ENCODE measurements around the gene RAD51B.

Gene RAD51B

GRCh38 chr14:68167383-68168087 lies 348.0 kb downstream of the RAD51B start (continued):
- TF ChIP-seq ZFHX2 (tag by site-specific recombination; conservative IDR thresholded peaks at IDR 0.05) (no peak), ZNF777 (tag by site-specific recombination; IDR thresholded peaks at IDR 0.05; ENCODE audit: borderline replicate concordance) (no peak), ZNF114 (tag by site-specific recombination; IDR thresholded peaks at IDR 0.05) (no peak), ZNF121 (tag by site-specific recombination; IDR thresholded peaks at IDR 0.05) (no peak), ZNF391 (tag by site-specific recombination; IDR thresholded peaks at IDR 0.05; ENCODE audit: borderline replicate concordance, low read depth) (no peak), ZBTB1 (tag by site-specific recombination; IDR thresholded peaks at IDR 0.05) (no peak), ZNF10 (tag by site-specific recombination; IDR thresholded peaks at IDR 0.05) (no peak), KLF17 (tag by site-specific recombination; IDR thresholded peaks at IDR 0.05) (no peak), ZNF549 (tag by site-specific recombination; IDR thresholded peaks at IDR 0.05) (no peak), ZNF311 (tag by site-specific recombination; IDR thresholded peaks at IDR 0.05; ENCODE audit: borderline replicate concordance) (no peak), PRDM6 (tag by site-specific recombination; IDR thresholded peaks at IDR 0.05) (peak; percentile 93), GLIS2 (tag by site-specific recombination; IDR thresholded peaks at IDR 0.05) (no peak), ZNF302 (tag by site-specific recombination; IDR thresholded peaks at IDR 0.05; ENCODE audit: low read depth) (no peak), SCRT1 (tag by site-specific recombination; IDR thresholded peaks at IDR 0.05; ENCODE audit: borderline replicate concordance) (0 out of 2 replicates have a peak, but pooled peaks have one; percentile 33), PRDM4 (tag by site-specific recombination; IDR thresholded peaks at IDR 0.05) (0 out of 2 replicates have a peak, but pooled peaks have one; percentile 14), ZNF292 (tag by site-specific recombination; IDR thresholded peaks at IDR 0.05; ENCODE audit: borderline replicate concordance, low read depth) (no peak), ZNF747 (tag by site-specific recombination; IDR thresholded peaks at IDR 0.05) (no peak), ZBTB17 (tag by site-specific recombination; IDR thresholded peaks at IDR 0.05) (peak; percentile 50), OSR2 (tag by site-specific recombination; IDR thresholded peaks at IDR 0.05) (peak; percentile 92), ZFP41 (tag by site-specific recombination; IDR thresholded peaks at IDR 0.05; ENCODE audit: borderline replicate concordance) (no peak), ZNF266 (tag by site-specific recombination; IDR thresholded peaks at IDR 0.05; ENCODE audit: low read depth) (no peak), ZSCAN18 (tag by site-specific recombination; IDR thresholded peaks at IDR 0.05) (no peak), FEZF1 (tag by site-specific recombination; IDR thresholded peaks at IDR 0.05) (peak; percentile 85)
- TF ChIP-seq, protein P1, sequence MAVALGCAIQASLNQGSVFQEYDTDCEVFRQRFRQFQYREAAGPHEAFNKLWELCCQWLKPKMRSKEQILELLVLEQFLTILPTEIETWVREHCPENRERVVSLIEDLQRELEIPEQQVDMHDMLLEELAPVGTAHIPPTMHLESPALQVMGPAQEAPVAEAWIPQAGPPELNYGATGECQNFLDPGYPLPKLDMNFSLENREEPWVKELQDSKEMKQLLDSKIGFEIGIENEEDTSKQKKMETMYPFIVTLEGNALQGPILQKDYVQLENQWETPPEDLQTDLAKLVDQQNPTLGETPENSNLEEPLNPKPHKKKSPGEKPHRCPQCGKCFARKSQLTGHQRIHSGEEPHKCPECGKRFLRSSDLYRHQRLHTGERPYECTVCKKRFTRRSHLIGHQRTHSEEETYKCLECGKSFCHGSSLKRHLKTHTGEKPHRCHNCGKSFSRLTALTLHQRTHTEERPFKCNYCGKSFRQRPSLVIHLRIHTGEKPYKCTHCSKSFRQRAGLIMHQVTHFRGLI (tag by site-specific recombination; IDR thresholded peaks at IDR 0.05) = no peak
- TF ChIP-seq, protein P2, sequence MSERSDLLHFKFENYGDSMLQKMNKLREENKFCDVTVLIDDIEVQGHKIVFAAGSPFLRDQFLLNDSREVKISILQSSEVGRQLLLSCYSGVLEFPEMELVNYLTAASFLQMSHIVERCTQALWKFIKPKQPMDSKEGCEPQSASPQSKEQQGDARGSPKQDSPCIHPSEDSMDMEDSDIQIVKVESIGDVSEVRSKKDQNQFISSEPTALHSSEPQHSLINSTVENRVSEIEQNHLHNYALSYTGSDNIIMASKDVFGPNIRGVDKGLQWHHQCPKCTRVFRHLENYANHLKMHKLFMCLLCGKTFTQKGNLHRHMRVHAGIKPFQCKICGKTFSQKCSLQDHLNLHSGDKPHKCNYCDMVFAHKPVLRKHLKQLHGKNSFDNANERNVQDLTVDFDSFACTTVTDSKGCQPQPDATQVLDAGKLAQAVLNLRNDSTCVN (tag by site-specific recombination; optimal IDR thresholded peaks at IDR 0.05) = no peak
- TF ChIP-seq, protein P3, sequence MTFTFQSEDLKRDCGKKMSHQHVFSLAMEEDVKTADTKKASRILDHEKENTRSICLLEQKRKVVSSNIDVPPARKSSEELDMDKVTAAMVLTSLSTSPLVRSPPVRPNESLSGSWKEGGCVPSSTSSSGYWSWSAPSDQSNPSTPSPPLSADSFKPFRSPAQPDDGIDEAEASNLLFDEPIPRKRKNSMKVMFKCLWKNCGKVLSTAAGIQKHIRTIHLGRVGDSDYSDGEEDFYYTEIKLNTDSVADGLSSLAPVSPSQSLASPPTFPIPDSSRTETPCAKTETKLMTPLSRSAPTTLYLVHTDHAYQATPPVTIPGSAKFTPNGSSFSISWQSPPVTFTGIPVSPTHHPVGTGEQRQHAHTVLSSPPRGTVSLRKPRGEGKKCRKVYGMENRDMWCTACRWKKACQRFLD (tag by site-specific recombination; IDR thresholded peaks at IDR 0.05) = no peak
- TF ChIP-seq, protein P4, sequence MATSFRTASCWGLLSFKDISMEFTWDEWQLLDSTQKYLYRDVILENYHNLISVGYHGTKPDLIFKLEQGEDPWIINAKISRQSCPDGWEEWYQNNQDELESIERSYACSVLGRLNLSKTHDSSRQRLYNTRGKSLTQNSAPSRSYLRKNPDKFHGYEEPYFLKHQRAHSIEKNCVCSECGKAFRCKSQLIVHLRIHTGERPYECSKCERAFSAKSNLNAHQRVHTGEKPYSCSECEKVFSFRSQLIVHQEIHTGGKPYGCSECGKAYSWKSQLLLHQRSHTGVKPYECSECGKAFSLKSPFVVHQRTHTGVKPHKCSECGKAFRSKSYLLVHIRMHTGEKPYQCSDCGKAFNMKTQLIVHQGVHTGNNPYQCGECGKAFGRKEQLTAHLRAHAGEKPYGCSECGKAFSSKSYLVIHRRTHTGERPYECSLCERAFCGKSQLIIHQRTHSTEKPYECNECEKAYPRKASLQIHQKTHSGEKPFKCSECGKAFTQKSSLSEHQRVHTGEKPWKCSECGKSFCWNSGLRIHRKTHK (tag by site-specific recombination; IDR thresholded peaks at IDR 0.05) = no peak

Data from HEK293 (cell line).